Tibial nerve (tissue), 4 donors: ENCODE measurements around the gene SART3. TPM values are rescaled to one million over a fixed set of nuclear protein-coding genes. Genes with fewer than 3 reads are reported as not detected.

Source experiments
- DNase-seq, 2 donors: peaks; one replicate each; pipeline ENCODE4 v3.0.0-alpha.2; 2019; ENCODE audit warnings: low spot score in 2 of 2
- H3K27ac ChIP-seq, 4 donors: fragments of 200-600 bp; sonication (generic) in 3 of 4; one replicate each; pipeline ENCODE4 v1.5.1; 2017 to 2019; ENCODE audit warnings: mild to moderate bottlenecking in 1 of 4
- H3K27me3 ChIP-seq, 2 donors: fragments of 200-600 bp; sonication (generic) in 1 of 2; one replicate each; pipeline versions ENCODE4 v1.5.1 to v1.6.0; 2017 to 2019
- H3K36me3 ChIP-seq, 3 donors: fragments of 200-600 bp; sonication (generic); one replicate each; pipeline ENCODE4 v1.5.1; 2018 to 2019
- H3K4me1 ChIP-seq, 4 donors: fragments of 200-600 bp; sonication (generic) in 3 of 4; one replicate each; pipeline ENCODE4 v1.5.1; 2017 to 2019
- H3K4me3 ChIP-seq, 4 donors: fragments of 200-600 bp; sonication (generic) in 3 of 4; one replicate each; pipeline ENCODE4 v1.5.1; 2017 to 2019; ENCODE audit warnings: mild to moderate bottlenecking in 1 of 4, moderate library complexity in 1 of 4
- H3K9me3 ChIP-seq, 4 donors: fragments of 200-600 bp; sonication (generic) in 3 of 4; one replicate each; pipeline ENCODE4 v1.5.1; 2017 to 2019
- EP300 ChIP-seq, 2 donors: sonication (generic); formaldehyde crosslinking; IDR thresholded peaks; one replicate each; pipeline ENCODE4 v1.6.1; 2017; ENCODE audit warnings: antibody characterized with exemption in 2 of 2, mild to moderate bottlenecking in 1 of 2
- POLR2A ChIP-seq, 2 donors: fragments of 450-650 bp; IDR thresholded peaks; one replicate each; pipeline ENCODE4 v1.6.1; 2017; ENCODE audit warnings: antibody characterized with exemption in 2 of 2, mild to moderate bottlenecking in 2 of 2, moderate library complexity in 2 of 2
- WGBS, 2 donors: methylation state at CpG; one replicate each; pipeline ENCODE4 v1.1.5; 2018; 5-methylcytosine and 5-hydroxymethylcytosine counted together
- total RNA-seq, 4 donors: library from RNA; depleted of rRNA; stranded (reverse); fragments of >200 nt; gene quantifications; one replicate each; pipeline ENCODE4 v1.1.0, GENCODE V29; 2016
- TF ChIP-seq, protein P1 (sequence below), 5 experiments: fragments of 200-600 bp in 3 of 5; fragments of 450-650 bp in 2 of 5; sonication (generic) in 3 of 5; IDR thresholded peaks; one replicate each; pipeline ENCODE4 v1.5.1; 2016 to 2019; ENCODE audit warnings: antibody characterized with exemption in 5 of 5, mild to moderate bottlenecking in 3 of 5, moderate library complexity in 2 of 5

Gene SART3
- total RNA-seq, 4 donors from 2014 or later = 51.3 to 70.1 (median 63.4) TPM

DNA sequence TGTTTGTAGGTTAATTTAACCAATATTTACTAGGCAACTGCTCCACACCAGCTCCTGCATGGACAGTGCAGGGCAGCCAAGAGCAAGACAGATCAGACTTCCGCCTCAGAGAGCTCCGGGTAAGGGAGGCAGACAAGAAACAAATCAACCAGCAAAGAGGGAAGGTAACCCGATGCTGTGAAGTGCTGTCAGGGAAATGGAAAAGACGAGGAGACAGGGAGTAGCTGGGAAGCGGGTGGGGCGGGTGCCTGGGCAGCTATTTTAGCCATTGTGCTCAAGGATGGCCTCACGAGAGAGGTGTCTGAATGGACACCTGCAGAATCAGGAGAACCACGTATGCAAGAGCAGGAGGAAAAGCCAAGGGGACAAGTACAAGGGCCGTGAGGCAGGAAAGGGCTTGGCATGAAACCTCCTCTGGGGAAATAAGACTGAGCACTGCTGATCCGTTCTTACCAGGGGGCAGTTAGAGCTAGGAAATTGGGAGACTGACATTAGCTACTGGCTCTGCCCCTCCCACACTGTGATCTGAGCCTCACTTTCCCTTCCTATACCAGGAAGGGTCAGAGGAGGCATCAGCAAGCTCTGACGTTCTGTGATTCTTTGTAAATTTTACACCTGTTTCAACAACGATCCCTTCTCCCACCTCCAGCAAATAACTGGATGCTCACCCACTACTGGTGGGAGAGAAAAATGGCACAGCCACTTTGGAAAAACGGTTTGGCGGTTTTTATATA, 43.4 kb upstream of the SART3 start:
- Histone ChIP-seq H3K4me3 (no peak overlapping the region), H3K4me1 (peaks cover 0 to 16% (median 0%) of the 10 kb centered on the region in 4 donors), H3K9me3 (no peaks in the 10 kb centered on the region), H3K36me3 (no peaks in the 10 kb centered on the region), H3K27me3 (peaks cover 0 to 3% of the 10 kb centered on the region in 2 donors), H3K27ac (no peak overlapping the region)
- no peak for DNase-seq
- TF ChIP-seq POLR2A (IDR thresholded peaks at IDR 0.05) = no peak
- no peak for TF ChIP-seq EP300 (IDR thresholded peaks at IDR 0.05)
- TF ChIP-seq, protein P1, sequence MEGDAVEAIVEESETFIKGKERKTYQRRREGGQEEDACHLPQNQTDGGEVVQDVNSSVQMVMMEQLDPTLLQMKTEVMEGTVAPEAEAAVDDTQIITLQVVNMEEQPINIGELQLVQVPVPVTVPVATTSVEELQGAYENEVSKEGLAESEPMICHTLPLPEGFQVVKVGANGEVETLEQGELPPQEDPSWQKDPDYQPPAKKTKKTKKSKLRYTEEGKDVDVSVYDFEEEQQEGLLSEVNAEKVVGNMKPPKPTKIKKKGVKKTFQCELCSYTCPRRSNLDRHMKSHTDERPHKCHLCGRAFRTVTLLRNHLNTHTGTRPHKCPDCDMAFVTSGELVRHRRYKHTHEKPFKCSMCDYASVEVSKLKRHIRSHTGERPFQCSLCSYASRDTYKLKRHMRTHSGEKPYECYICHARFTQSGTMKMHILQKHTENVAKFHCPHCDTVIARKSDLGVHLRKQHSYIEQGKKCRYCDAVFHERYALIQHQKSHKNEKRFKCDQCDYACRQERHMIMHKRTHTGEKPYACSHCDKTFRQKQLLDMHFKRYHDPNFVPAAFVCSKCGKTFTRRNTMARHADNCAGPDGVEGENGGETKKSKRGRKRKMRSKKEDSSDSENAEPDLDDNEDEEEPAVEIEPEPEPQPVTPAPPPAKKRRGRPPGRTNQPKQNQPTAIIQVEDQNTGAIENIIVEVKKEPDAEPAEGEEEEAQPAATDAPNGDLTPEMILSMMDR (IDR thresholded peaks at IDR 0.05) = no peak
- 50 to 61% methylated on average over 14 of the region's 14 CpGs for WGBS, 2 donors

DNA sequence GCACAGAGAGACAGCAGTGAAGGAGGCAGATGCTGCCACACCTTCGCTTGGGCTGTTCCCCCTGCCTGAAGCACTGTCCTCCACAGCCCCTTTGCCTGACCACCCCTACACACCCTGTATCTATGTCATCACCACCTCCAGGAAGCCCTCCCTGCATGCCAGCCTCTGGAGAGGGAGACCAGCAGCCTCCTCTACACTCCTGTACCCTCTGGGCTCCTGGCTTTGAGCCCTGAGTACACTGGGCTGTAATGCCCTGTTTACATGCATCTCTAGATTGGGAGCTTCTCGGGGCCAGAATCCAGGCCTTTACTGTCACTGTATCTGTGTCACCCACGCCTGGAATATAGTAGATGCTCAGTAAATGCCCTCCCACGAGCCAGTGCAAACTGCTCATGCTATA, 42.8 kb upstream of the SART3 start:
- H3K36me3 ChIP-seq = no peaks in the 10 kb centered on the region
- H3K4me3 ChIP-seq = no peak overlapping the region
- H3K9me3 ChIP-seq = no peaks in the 10 kb centered on the region
- H3K27me3 ChIP-seq = peaks cover 0 to 3% of the 10 kb centered on the region in 2 donors
- WGBS, 2 donors = 90 to 91% methylated on average over 4 of the region's 4 CpGs
- TF ChIP-seq POLR2A (IDR thresholded peaks at IDR 0.05) (no peak), EP300 (IDR thresholded peaks at IDR 0.05) (no peak)
- TF ChIP-seq, protein P1 (IDR thresholded peaks at IDR 0.05) = no peak
- H3K27ac ChIP-seq = no peak overlapping the region
- DNase-seq = no peak
- peaks cover 0 to 10% (median 0%) of the 10 kb centered on the region in 4 donors for H3K4me1 ChIP-seq

DNA sequence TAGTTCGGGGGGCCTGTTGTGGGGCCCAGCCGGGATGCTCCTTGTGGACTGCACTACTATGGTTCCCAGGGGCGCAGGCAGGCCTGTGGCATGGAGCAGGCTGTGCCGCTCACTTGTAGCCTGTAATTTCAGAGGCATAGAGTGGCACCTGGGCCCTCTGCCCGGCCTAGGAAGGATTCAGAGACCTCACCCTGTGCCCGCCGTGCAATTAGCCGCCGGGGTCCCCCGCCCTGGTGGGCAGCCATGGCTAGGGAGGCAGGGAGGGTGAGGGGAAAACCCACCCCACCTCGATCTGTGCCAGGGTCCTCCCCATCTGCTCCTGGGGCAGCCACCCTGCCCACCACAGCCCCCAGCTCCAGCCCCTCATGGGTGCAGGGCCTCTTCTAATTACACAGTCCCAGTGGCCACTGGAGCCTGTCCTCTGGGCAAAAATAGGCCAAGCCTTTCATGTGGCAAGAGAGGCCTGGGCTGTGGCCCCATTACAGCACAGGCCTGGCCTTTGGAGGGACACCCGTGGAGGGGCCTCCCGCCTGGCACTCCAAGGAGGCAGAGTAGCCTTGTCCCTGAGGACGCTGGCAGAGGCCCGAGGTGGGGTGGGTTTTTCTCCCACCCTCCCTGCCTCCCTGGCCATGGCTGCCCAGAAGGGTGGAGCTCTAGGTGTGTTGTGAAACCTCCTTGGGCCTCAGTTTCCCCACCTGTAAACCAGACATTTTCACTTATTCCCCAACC, 42.2 kb upstream of the SART3 start:
- Histone ChIP-seq H3K4me3 (no peak overlapping the region), H3K27me3 (peaks cover 0 to 3% of the 10 kb centered on the region in 2 donors), H3K27ac (no peak overlapping the region), H3K4me1 (peaks cover 0 to 7% (median 0%) of the 10 kb centered on the region in 4 donors), H3K36me3 (no peaks in the 10 kb centered on the region), H3K9me3 (no peaks in the 10 kb centered on the region)
- WGBS, 2 donors = 90 to 92% methylated on average over 9 to 14 of the region's 15 CpGs
- TF ChIP-seq, protein P1 (IDR thresholded peaks at IDR 0.05) = no peak
- TF ChIP-seq EP300 (IDR thresholded peaks at IDR 0.05) = no peak
- TF ChIP-seq POLR2A (IDR thresholded peaks at IDR 0.05) = no peak
- DNase-seq = no peak

DNA sequence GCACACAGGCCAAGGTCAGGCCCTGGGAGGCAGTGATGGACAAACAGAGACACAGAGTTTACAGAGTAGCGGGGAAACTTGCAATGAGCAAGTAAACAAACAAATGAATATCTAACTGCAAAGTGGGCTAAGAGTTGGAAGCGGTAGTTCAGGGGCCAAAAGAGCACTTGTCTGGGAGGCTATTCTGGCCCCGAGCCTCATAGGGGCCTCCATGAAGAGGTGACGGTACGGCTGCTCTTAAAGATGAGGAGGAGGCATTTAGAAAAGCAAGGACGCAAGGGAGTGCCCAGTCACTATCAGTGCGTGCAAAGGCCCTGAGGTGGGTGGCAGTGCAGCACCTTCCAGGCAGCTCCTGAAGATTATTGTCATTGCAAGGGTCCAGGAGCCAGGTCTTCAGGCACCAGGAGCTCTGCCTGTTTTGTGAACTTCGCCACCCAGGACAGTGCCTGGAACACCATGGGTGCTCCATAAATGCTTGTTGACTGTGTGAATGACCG, 41.3 kb upstream of the SART3 start:
- H3K36me3 ChIP-seq = no peaks in the 10 kb centered on the region
- no peak overlapping the region for H3K27ac ChIP-seq
- no peaks in the 10 kb centered on the region for H3K9me3 ChIP-seq
- TF ChIP-seq, protein P1 (IDR thresholded peaks at IDR 0.05) = no peak
- TF ChIP-seq POLR2A (IDR thresholded peaks at IDR 0.05) (no peak), EP300 (IDR thresholded peaks at IDR 0.05) (no peak)
- WGBS, 2 donors = 93 to 94% methylated on average over 9 of the region's 9 CpGs
- H3K4me1 ChIP-seq = peaks cover 0 to 7% (median 0%) of the 10 kb centered on the region in 4 donors
- no peak overlapping the region for H3K4me3 ChIP-seq
- H3K27me3 ChIP-seq = peaks cover 0 to under 1% of the 10 kb centered on the region in 2 donors
- no peak for DNase-seq

DNA sequence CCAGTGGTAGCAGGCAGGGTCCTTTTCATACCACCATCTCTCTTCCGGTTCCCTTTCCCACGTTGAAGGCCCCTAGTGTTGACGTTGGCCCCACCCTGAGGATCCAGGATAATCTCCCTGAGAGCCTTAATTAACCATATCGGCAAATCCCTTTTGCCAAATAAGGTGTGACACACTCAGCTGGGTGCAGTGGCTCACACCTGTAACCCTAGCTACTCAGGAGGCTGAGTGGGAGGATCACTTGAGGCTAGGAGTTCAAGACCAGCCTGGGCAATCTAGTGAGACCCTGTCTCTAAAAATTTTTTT, 39.7 kb upstream of the SART3 start:
- TF ChIP-seq, protein P1 (IDR thresholded peaks at IDR 0.05) = no peak
- TF ChIP-seq POLR2A (IDR thresholded peaks at IDR 0.05) = no peak
- TF ChIP-seq EP300 (IDR thresholded peaks at IDR 0.05) = no peak
- Histone ChIP-seq H3K36me3 (no peaks in the 10 kb centered on the region), H3K27ac (no peak overlapping the region), H3K4me3 (no peak overlapping the region), H3K27me3 (no peaks in the 10 kb centered on the region), H3K4me1 (peaks cover 0 to 16% (median 0%) of the 10 kb centered on the region in 4 donors), H3K9me3 (no peaks in the 10 kb centered on the region)
- DNase-seq = no peak
- WGBS, 2 donors = 65 to 69% methylated on average over 4 of the region's 4 CpGs
